HFF-Myc (cell line): ENCODE data around the gene REEP1.
"Not testable (repeated sequence)": the region's sequence is repeated elsewhere in the genome, so short reads cannot be mapped to it uniquely, and the experiment has no call there.

ENCODE experiments used
- DNase-seq: peaks from one replicate; pipeline ENCODE4 v3.0.0-alpha.2; 2011; ENCODE audit warnings: low read depth; ENCODE audit errors: extremely low read depth
- H3K4me3 ChIP-seq: replicated peaks from 2 replicates; pipeline ENCODE4 v1.5.1; 2011; ENCODE audit warnings: low read depth, mild to moderate bottlenecking, control low read depth, low read length
- TF ChIP-seq, protein P1 (sequence below): IDR thresholded peaks from 2 replicates; pipeline ENCODE4 v1.5.1; 2012; ENCODE audit warnings: mild to moderate bottlenecking, low read depth, low read length, control low read depth; ENCODE audit errors: missing control alignments

The REEP1 gene

DNA sequence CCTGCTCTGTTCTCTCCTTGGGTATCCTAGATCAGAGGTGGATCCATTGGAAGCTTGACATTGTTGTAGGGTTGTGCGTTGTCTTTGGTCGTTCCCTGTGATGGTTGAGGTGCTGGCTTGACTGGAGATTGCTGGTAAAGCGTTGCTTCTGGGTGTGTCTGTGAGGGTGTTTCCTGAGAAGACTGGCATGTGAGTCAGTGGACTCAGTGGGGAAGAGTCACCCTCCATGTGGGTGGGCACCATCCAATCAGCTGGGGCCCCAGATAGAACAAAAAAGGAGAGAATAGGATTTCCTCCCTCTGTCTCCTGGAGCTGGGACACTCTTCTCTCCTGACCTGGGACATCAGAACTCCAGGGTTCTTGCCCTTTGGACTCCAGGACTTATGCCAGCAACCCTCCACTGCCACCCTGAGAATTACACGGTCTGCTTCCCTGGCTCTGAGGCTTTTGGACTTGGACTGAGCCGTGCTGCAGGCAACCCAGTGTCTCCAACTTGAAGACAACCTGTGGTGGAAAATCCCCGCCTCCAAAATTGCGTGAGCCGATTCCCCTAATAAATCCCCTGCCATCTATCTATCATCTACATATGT, 14.8 kb upstream of the REEP1 start:
- H3K4me3 ChIP-seq = no peak overlapping the region
- TF ChIP-seq, protein P1, sequence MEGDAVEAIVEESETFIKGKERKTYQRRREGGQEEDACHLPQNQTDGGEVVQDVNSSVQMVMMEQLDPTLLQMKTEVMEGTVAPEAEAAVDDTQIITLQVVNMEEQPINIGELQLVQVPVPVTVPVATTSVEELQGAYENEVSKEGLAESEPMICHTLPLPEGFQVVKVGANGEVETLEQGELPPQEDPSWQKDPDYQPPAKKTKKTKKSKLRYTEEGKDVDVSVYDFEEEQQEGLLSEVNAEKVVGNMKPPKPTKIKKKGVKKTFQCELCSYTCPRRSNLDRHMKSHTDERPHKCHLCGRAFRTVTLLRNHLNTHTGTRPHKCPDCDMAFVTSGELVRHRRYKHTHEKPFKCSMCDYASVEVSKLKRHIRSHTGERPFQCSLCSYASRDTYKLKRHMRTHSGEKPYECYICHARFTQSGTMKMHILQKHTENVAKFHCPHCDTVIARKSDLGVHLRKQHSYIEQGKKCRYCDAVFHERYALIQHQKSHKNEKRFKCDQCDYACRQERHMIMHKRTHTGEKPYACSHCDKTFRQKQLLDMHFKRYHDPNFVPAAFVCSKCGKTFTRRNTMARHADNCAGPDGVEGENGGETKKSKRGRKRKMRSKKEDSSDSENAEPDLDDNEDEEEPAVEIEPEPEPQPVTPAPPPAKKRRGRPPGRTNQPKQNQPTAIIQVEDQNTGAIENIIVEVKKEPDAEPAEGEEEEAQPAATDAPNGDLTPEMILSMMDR = no peak
- no peak for DNase-seq

- no peak for DNase-seq
- no peak overlapping the region for H3K4me3 ChIP-seq
- TF ChIP-seq, protein P1 = no peak
Measured at GRCh38 chr2:86350751-86351150, 13.3 kb upstream of the REEP1 start.

DNA sequence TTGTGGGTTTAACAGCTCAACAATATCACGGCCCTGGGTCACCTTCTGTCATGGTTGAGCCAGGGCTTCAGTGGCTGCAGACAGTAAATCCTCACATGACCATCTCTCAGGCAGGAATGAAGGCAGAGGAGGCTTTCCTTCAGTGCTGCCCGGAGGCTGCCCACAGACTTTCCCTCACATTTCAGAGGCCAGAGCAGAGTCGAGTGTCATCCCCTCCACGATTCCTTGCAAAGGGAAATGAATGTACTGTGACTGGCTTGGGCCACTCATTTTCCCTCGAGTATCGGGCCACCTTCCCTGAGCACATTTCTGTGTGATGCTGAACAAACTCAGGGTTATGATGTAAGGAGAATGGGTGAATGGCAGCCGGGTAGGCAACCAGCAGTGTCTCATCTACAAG, 10.0 kb upstream of the REEP1 start:
- no peak overlapping the region for H3K4me3 ChIP-seq
- TF ChIP-seq, protein P1 = no peak
- no peak for DNase-seq

DNA sequence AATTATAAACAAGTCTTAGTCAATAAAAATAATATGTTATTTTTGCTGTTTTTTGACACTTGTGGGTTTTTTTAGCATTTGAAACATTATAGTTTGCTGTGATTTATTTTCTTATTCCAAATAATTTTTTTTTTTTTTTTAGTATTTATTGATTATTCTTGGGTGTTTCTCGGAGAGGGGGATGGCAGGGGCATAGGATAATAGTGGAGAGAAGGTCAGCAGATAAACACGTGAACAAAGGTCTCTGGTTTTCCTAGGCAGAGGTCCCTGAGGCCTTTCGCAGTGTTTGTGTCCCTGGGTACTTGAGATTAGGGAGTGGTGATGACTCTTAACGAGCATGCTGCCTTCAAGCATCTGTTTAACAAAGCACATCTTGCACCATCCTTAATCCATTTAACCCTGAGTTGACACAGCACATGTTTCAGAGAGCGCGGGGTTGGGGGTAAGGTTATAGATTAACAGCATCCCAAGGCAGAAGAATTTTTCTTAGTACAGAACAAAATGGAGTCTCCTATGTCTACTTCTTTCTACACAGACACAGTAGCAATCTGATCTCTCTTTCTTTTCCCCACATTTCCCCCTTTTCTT, 8.5 kb upstream of the REEP1 start:
- H3K4me3 ChIP-seq, DNase-seq: not testable (repeated sequence)

- TF ChIP-seq, protein P1 = no peak
- H3K4me3 ChIP-seq = no peak overlapping the region
- DNase-seq = no peak
Measured at GRCh38 chr2:86344404-86344803, 7.0 kb upstream of the REEP1 start.

- no peak overlapping the region for H3K4me3 ChIP-seq
- DNase-seq = no peak
- TF ChIP-seq, protein P1 = no peak
Measured at GRCh38 chr2:86342488-86342887, 5.1 kb upstream of the REEP1 start.

- H3K4me3 ChIP-seq = no peak overlapping the region
- DNase-seq = no peak
- TF ChIP-seq, protein P1 = no peak
Measured at GRCh38 chr2:86341470-86341869, 4.0 kb upstream of the REEP1 start.
